HG03196 (cell line): ENCODE results near the gene APCDD1L.
"Not testable (repeated sequence)": the region's sequence is repeated elsewhere in the genome, so short reads cannot be mapped to it uniquely, and the experiment has no call there.

Experiments
- ATAC-seq: cut with Tn5 transposase; IDR thresholded peaks from one replicate; pipeline ENCODE4 v1.9.1; 2021; ENCODE audit not compliant: unreplicated experiment

The APCDD1L gene

GRCh38 chr20:58545565-58546415 is 30.6 kb upstream of the APCDD1L start:
- no peak for ATAC-seq

- no peak for ATAC-seq
Observed at GRCh38 chr20:58544891-58545290, 29.7 kb upstream of the APCDD1L start.

GRCh38 chr20:58544286-58544685 is 29.1 kb upstream of the APCDD1L start:
- ATAC-seq = no peak

GRCh38 chr20:58543274-58543673 is 28.1 kb upstream of the APCDD1L start:
- no peak for ATAC-seq

- no peak for ATAC-seq
Observed at GRCh38 chr20:58542411-58543095, 27.4 kb upstream of the APCDD1L start.

GRCh38 chr20:58542034-58542410 is 26.8 kb upstream of the APCDD1L start:
- not testable (repeated sequence) for ATAC-seq

- ATAC-seq = no peak
Observed at GRCh38 chr20:58538752-58539151, 23.6 kb upstream of the APCDD1L start.

- ATAC-seq = no peak
Observed at GRCh38 chr20:58537831-58538230, 22.6 kb upstream of the APCDD1L start.

GRCh38 chr20:58536289-58536688 is 21.1 kb upstream of the APCDD1L start:
- ATAC-seq = no peak

- no peak for ATAC-seq
Observed at GRCh38 chr20:58531657-58532056, 16.5 kb upstream of the APCDD1L start.

GRCh38 chr20:58531063-58531462 is 15.9 kb upstream of the APCDD1L start:
- no peak for ATAC-seq

- ATAC-seq = no peak
Observed at GRCh38 chr20:58528412-58528811, 13.2 kb upstream of the APCDD1L start.

GRCh38 chr20:58526411-58526810 is 11.2 kb upstream of the APCDD1L start:
- ATAC-seq = no peak

- ATAC-seq = no peak
Observed at GRCh38 chr20:58524814-58525213, 9.6 kb upstream of the APCDD1L start.

GRCh38 chr20:58523971-58524315 is 8.7 kb upstream of the APCDD1L start:
- no peak for ATAC-seq

GRCh38 chr20:58523072-58523970 is 8.1 kb upstream of the APCDD1L start:
- no peak for ATAC-seq

GRCh38 chr20:58522666-58523065 is 7.5 kb upstream of the APCDD1L start:
- no peak for ATAC-seq

- ATAC-seq = no peak
Observed at GRCh38 chr20:58521763-58522162, 6.6 kb upstream of the APCDD1L start.

- no peak for ATAC-seq
Observed at GRCh38 chr20:58519940-58520712, 4.9 kb upstream of the APCDD1L start.

GRCh38 chr20:58518896-58519593 is 3.8 kb upstream of the APCDD1L start:
- ATAC-seq = no peak
